DMS 273 (cell line): ENCODE results near the gene DISP3.
A peak's percentile ranks its signal among the peaks of the same experiment; 100 is the strongest.

Source experiments
- DNase-seq: peaks from one replicate; lab custom pipeline; 2025; ENCODE audit not compliant: unreplicated experiment; lab: John Stamatoyannopoulos, UW

Gene DISP3

DNA sequence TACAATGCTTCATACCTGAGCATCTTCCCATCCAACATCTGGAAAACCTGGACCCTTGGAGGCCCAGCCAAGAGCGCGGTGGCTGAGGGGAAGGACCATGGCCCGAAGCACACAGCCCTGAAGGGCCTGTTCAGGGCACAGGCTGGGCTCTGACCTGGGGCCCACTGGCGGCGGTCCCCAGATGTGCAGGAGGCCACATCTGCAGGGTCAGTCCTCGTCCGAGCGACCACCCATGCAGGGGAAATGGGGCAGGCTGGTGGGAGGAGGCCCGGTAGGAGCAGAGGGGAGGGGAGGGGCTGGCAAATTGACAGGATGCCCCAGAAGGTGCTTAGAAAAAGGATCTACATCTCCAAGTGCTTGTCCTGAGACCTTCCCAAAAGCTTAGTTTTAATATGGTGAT, 59.9 kb downstream of the DISP3 start:
- no peak for DNase-seq

- no peak for DNase-seq
Measured at GRCh38 chr1:11539850-11540772, 61.2 kb downstream of the DISP3 start.

GRCh38 chr1:11540773-11541160, 61.8 kb downstream of the DISP3 start:
- DNase-seq: no peak

GRCh38 chr1:11541236-11541635, 62.3 kb downstream of the DISP3 start:
- no peak for DNase-seq

- no peak for DNase-seq
Measured at GRCh38 chr1:11541956-11542355, 63.0 kb downstream of the DISP3 start.

DNA sequence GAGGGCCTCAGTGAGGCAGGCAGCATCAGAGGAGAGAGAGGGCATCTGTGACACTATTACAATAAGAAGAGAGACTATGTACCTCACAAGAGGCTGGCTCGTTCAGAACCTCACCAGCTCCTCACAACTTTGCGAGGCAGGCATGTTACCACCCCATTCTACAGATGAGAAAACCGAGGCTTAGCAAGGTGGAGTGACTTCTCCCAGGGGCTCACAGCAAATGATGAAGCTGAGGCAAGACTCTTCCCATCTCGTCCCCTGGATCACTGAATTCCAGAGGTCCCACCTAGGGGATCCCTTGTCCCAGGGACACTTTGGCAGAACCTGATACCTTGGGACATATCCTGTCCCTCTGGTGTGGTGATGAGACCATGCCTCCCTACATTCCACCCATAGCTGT, 64.4 kb downstream of the DISP3 start:
- DNase-seq: no peak

DNA sequence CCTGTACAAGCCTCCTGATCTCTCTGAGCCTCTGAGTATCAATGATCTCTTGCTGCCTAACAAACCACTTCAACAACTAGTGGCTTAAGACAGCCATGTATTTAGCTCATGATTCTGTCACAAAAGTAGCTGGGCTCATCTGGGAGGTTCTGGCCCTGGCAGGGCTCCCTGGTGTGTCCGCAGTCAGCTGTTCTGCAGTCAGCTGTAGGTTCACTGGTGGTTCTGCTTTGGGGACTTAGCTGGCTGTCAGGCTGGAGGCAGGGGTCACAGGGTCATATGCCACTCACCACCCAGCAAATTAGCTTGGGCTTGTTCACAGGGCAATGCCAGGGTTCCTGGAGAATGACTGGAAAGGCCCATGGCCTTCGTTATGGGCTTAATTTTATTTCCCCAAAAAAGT, 64.8 kb downstream of the DISP3 start:
- DNase-seq: no peak

DNA sequence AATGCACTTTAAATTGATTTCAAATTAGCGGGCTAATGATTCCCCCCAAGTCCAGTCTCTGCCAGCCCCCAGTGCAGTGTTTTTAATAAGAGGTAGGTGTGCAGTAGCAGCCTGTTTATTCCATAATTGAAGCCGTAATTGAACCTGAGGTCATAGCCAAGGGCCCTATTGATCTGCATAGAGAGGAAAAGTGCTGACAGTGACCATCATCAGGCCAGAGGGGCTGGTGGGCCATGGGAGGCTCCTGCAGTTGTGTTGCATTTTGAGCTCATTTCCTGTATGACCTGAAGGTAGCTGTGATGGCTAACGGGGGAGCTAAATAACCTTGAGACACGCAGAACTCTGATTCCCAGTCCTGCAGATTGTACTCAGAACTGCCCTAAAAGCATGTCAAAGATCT, 67.5 kb downstream of the DISP3 start:
- DNase-seq: no peak

- DNase-seq: peak; percentile 74
Measured at GRCh38 chr1:11550664-11551283, 71.8 kb downstream of the DISP3 start.

DNA sequence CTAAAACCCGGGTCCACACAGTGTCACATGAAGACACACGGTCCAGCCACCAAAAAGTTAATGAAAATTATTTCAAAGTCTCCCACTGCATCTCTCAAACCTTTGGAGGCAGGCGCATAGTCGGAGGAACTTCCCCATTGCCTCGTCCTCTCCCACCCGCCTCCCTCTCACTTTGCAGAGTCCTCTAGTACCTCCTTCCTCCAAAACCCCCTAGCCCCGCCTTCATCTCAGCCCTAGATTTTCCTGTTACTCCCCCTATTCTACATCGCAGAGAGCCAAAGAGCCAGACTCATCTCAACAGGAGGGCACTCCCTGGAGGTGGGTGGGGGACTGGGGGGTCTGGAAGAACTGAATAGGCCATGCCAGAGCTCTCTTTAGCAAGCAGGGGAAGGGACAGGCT, 79.3 kb downstream of the DISP3 start:
- DNase-seq: no peak

- no peak for DNase-seq
Measured at GRCh38 chr1:11558871-11559590, 80.1 kb downstream of the DISP3 start.

- no peak for DNase-seq
Measured at GRCh38 chr1:11559591-11559970, 80.6 kb downstream of the DISP3 start.

DNA sequence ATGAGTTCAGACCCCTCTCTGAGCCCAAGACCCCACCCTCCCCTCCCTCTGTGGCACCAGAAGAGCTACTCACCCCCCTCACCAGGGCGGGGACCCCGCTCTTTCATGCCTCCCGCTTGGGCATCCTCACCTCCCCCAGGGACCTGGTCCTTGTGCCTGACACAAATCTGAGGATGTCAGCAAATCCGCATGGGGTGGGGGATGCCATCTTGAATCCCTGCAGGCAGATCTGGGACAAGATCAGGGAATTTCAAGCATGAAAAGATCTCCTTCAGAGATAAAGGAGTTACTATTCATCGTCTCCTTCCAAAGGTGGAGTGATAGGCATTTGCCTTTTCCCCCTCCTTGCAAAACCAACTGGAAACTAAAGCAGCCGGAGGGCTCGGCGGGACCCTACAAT, 81.1 kb downstream of the DISP3 start:
- DNase-seq: no peak

DNA sequence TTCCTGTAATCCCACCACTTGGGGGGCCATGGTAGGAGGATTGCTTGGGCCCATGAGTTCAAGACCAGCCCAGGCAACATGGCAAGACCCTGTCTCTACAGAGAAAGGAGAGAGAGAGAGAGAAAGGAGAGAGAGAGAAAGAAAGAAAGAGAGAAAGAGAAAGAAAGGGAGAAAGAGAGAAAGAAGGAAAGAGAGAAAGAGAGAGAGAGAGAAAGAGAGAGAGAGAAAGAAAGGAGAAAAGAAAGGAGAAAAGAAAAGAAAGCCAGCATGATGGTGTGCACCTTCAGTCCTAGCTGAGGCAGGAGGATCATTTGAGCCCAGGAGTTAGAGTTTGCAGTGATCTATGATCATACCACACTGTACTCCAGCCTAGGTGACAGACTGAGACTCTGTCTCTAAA, 82.8 kb downstream of the DISP3 start:
- no peak for DNase-seq

DNA sequence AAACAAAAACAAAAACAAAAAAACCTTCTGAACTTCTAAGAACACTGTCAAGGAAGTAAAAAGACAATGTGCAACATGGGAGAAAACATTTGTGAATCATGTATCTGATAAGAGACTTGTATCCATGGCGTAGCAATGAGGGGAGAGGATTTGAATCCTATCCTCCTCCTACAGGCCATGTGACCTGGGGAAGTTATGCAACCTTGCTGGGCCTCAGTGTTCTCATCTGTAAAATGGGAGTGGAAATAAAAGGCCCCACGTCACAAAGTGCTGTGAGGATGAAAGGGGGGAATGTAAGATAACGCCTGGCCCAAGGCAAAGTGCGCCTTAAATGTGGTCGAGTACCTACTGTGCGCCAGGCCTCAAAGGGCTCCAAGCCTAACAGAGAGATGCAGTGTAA, 83.7 kb downstream of the DISP3 start:
- no peak for DNase-seq

DNA sequence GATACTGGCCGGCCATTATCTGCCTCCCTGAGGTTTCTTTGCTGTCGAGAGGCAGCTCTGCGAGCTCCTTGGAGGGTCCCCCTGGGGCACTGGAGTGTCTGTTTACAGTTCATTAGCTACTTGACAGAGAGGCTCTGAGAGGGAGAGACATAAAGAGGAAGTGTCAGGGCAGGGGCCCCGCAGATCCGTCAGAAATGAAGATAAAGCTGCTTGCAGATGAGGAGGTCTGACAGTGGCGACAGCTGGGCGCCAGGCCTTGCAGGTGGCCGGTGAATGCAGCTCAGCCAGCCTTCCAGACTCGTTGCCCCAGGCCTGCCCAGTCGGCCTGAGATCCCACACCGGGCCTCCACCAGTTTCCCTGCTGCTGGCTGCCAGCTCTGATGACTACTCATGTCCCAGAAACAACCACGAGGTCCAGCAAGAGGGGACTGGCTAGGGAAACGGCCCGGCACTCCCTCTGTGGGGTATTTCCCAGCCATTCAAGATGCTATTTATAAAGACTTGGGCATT, 84.7 kb downstream of the DISP3 start:
- DNase-seq: peak; percentile 66

DNA sequence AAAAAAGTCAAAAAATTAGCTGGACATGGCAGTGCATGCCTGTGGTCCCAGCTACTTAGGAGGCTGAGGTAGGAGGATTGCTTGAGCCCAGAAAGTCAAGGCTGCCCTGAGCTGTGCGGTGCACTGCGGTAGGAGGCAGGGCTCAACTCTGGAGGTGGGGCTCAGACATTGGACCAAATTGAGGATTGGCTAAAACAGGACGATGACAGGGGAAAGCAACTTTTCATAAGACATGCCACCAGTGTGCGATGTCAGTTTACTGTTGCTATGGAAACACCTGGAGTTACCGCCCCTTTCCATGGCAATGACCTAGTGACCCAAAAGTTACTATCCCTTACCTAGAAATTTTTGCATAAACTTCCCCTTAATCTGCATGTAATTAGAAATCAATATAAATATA, 85.3 kb downstream of the DISP3 start:
- DNase-seq: peak; percentile 29

- DNase-seq: peak; percentile 57
Measured at GRCh38 chr1:11566042-11566850, 87.3 kb downstream of the DISP3 start.

GRCh38 chr1:11567244-11568065, 88.5 kb downstream of the DISP3 start:
- no peak for DNase-seq

DNA sequence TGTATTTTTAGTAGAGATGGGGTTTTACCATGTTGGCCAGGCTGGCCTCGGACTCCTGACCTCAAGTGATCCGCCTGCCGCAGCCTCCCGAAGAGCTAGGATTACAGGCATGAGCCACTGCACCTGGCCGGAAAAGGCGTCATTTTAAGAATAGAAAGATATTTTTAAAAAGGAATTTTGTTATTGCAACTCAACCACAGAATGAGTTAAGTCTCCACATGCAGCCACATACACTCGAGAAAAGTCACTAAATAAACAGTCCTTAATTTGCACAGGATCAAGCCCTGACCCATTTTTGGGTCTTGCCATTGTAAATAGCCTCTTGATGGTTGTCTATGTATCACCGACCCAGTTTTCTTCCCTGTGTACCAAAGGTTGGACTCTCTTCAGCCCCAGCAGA, 89.7 kb downstream of the DISP3 start:
- no peak for DNase-seq
